SK-N-SH (cell line): ENCODE measurements around the gene PDLIM5. TPM values are rescaled to one million over a fixed set of nuclear protein-coding genes. Genes with fewer than 3 reads are reported as not detected.

Source experiments
- CTCF ChIA-PET: fragments of 300-600, 350-600 bp; formaldehyde crosslinking; extraction: SDS; loops from one replicate; lab custom pipeline; 2021; lab: Yijun Ruan, JAX
- POLR2A ChIA-PET: fragments of 350-600 bp; sonication (Branson Sonifier 250); formaldehyde crosslinking; extraction: SDS; loops from one replicate; lab custom pipeline; 2020; ENCODE audit warnings: antibody characterized with exemption, inconsistent platforms; lab: Yijun Ruan, JAX
- DNase-seq: peaks from one replicate; pipeline ENCODE4 v3.0.0; 2012
- H2AFZ ChIP-seq: fragments of 200-600 bp; sonication (generic); 2 replicates; pipeline ENCODE4 v1.8.1; 2016; ENCODE audit warnings: antibody characterized with exemption, mild to moderate bottlenecking, low read depth
- H3F3A ChIP-seq: fragments of 200-600 bp; sonication (generic); replicated peaks from 2 replicates; pipeline ENCODE3; 2016; ENCODE audit warnings: antibody characterized with exemption, mild to moderate bottlenecking; ENCODE audit not compliant: insufficient read depth
- H3K27ac ChIP-seq, 2 experiments: fragments of 200-500 bp in 1 of 2; fragments of 200-600 bp in 1 of 2; sonication (Bioruptor generic) in 1 of 2; sonication (generic), shearing (Covaris generic) in 1 of 2; 2 replicates each; pipeline versions ENCODE4 v1.5.1 to v1.6.1; 2014 to 2016; ENCODE audit warnings: low read depth in 2 of 2, inconsistent platforms in 1 of 2, low read length in 1 of 2, mild to moderate bottlenecking in 1 of 2, mixed read lengths in 1 of 2
- H3K27me3 ChIP-seq: fragments of 200-600 bp; sonication (generic), shearing (Covaris generic); 2 replicates; pipeline ENCODE4 v1.6.1; 2016; ENCODE audit warnings: mixed run types; ENCODE audit not compliant: insufficient read depth
- H3K36me3 ChIP-seq, 2 experiments: fragments of 200-500 bp in 1 of 2; fragments of 200-600 bp in 1 of 2; sonication (Bioruptor generic) in 1 of 2; sonication (generic) in 1 of 2; replicated peaks in 1 of 2; 2 replicates each; pipeline versions ENCODE3 to v1.5.1; 2014 to 2016; ENCODE audit warnings: low read length in 1 of 2, mild to moderate bottlenecking in 1 of 2; ENCODE audit not compliant: insufficient read depth in 2 of 2, control insufficient read depth in 1 of 2
- H3K4me1 ChIP-seq, 2 experiments: fragments of 200-500 bp in 1 of 2; fragments of 200-600 bp in 1 of 2; sonication (Bioruptor generic) in 1 of 2; sonication (generic), shearing (Covaris generic) in 1 of 2; 2 replicates each; pipeline versions ENCODE4 v1.5.1 to v1.6.1; 2014 to 2016; ENCODE audit warnings: low read depth in 1 of 2, low read length in 1 of 2, mixed run types in 1 of 2; ENCODE audit not compliant: insufficient read depth in 2 of 2, control insufficient read depth in 1 of 2
- H3K4me2 ChIP-seq: fragments of 200-600 bp; sonication (generic), shearing (Covaris generic); 2 replicates; pipeline ENCODE4 v1.6.1; 2017; ENCODE audit warnings: mixed run types
- H3K4me3 ChIP-seq, 2 experiments: fragments of 200-500 bp in 1 of 2; fragments of 200-600 bp in 1 of 2; sonication (Bioruptor generic) in 1 of 2; sonication (generic), shearing (Covaris generic) in 1 of 2; 2 replicates each; pipeline versions ENCODE4 v1.5.1 to v1.8.1; 2014 to 2016; ENCODE audit warnings: low read depth in 2 of 2, inconsistent platforms in 1 of 2, low read length in 1 of 2, mild to moderate bottlenecking in 1 of 2, mixed read lengths in 1 of 2, moderate library complexity in 1 of 2
- H3K79me2 ChIP-seq: fragments of 200-600 bp; sonication (generic); 2 replicates; pipeline ENCODE4 v1.8.1; 2017; ENCODE audit warnings: mild to moderate bottlenecking; ENCODE audit not compliant: insufficient read depth
- H3K9ac ChIP-seq: fragments of 200-600 bp; sonication (generic); 2 replicates; pipeline ENCODE4 v1.6.1; 2017; ENCODE audit warnings: mixed run types
- H3K9me2 ChIP-seq: fragments of 200-600 bp; sonication (generic); 2 replicates; pipeline ENCODE4 v1.6.1; 2017; ENCODE audit warnings: mixed run types
- H3K9me3 ChIP-seq: fragments of 200-600 bp; sonication (generic); 2 replicates; pipeline ENCODE4 v1.6.1; 2017; ENCODE audit warnings: mixed run types, mild to moderate bottlenecking, moderate library complexity
- H4K20me1 ChIP-seq: fragments of 200-600 bp; sonication (generic); 2 replicates; pipeline ENCODE4 v1.6.1; 2017; ENCODE audit warnings: mild to moderate bottlenecking, mixed run types; ENCODE audit not compliant: insufficient read depth
- CTCF ChIP-seq: fragments of 200-600 bp; sonication (generic); IDR thresholded peaks from 2 replicates; pipeline ENCODE4 v1.6.1; 2017; ENCODE audit warnings: antibody characterized with exemption, mild to moderate bottlenecking, moderate library complexity
- ELF1 ChIP-seq: IDR thresholded peaks from 2 replicates; pipeline ENCODE4 v1.4.0; 2012
- MAX ChIP-seq: IDR thresholded peaks from 2 replicates; pipeline ENCODE4 v1.4.0; 2012; ENCODE audit warnings: low read depth
- MEF2A ChIP-seq: IDR thresholded peaks from 2 replicates; pipeline ENCODE4 v1.4.0; 2012; ENCODE audit warnings: low read depth, borderline replicate concordance
- MXI1 ChIP-seq: IDR thresholded peaks from 2 replicates; pipeline ENCODE4 v1.6.1; 2012; ENCODE audit warnings: mild to moderate bottlenecking, low read depth, low read length, improper control_type of control experiment
- PBX3 ChIP-seq: IDR thresholded peaks from 2 replicates; pipeline ENCODE4; 2012
- POLR2AphosphoS5 ChIP-seq: IDR thresholded peaks from 2 replicates; pipeline ENCODE4 v1.6.1; 2012; ENCODE audit warnings: low read depth, low read length
- REST ChIP-seq: IDR thresholded peaks from 2 replicates; pipeline ENCODE4 v1.6.1; 2012; ENCODE audit warnings: mild to moderate bottlenecking, low read depth, low read length, moderate library complexity
- USF1 ChIP-seq: IDR thresholded peaks from 2 replicates; pipeline ENCODE4 v1.4.0; 2012; ENCODE audit warnings: low read depth, borderline replicate concordance
- WGBS: methylation state at CpG from one replicate; pipeline ENCODE4 v1.1.6; 2017; ENCODE audit warnings: low lambda C conversion rate; 5-methylcytosine and 5-hydroxymethylcytosine counted together
- polyA plus RNA-seq, 3 experiments: library from polyadenylated mRNA; depleted of rRNA; stranded (reverse); fragments of >200 nt; gene quantifications; 2 replicates each; pipeline ENCODE4 v1.2.3, GENCODE V29; 2012

The PDLIM5 gene
- polyA plus RNA-seq, 1 of the 3 experiments (the other 2 are of a cell fraction), result 36.7 TPM

GRCh38 chr4:94574616-94575015, 122.9 kb downstream of the PDLIM5 start:
- H3K4me1 ChIP-seq, result peaks cover 8 to 45% of the 10 kb centered on the region in 2 experiments; a peak in 3 of 4 replicates
- H3K4me3 ChIP-seq, result no peak overlapping the region
- no peaks in the 10 kb centered on the region for H3K27me3 ChIP-seq
- TF ChIP-seq REST (no peak), ELF1 (no peak), MAX (no peak), CTCF (no peak), PBX3 (no peak), MXI1 (no peak), USF1 (no peak), POLR2AphosphoS5 (no peak), MEF2A (no peak)
- POLR2A ChIA-PET, result interaction anchor here (0.7 kb wide), 1 partner anchor 8 kb away, joined by 4 read pairs; no protein-coding TSS in a partner anchor
- H3K27ac ChIP-seq, result peak overlapping the region in 1 of 2 experiments; percentile 77; a peak in 2 of 4 replicates
- no peak overlapping the region for H2AFZ ChIP-seq
- H3K4me2 ChIP-seq, result no peak overlapping the region
- H4K20me1 ChIP-seq, result no peaks in the 10 kb centered on the region
- peaks cover 25% of the 10 kb centered on the region for H3F3A ChIP-seq
- 86% methylated on average over 3 of the region's 3 CpGs for WGBS
- no peak overlapping the region for H3K9ac ChIP-seq
- H3K9me2 ChIP-seq, result no peaks in the 10 kb centered on the region
- DNase-seq, result no peak
- H3K36me3 ChIP-seq, result peaks cover 0 to 18% of the 10 kb centered on the region in 2 experiments
- peaks cover 74% of the 10 kb centered on the region for H3K79me2 ChIP-seq
- no peaks in the 10 kb centered on the region for H3K9me3 ChIP-seq
- CTCF ChIA-PET, result interaction anchor here (1.3 kb wide), 1 partner anchor 9 kb away, joined by 5 read pairs; no protein-coding TSS in a partner anchor
